ENCODE measurements around the gene CCDC57. TPM values are rescaled to one million over a fixed set of nuclear protein-coding genes. Genes with fewer than 3 reads are reported as not detected.
A peak's percentile ranks its signal among the peaks of the same experiment; 100 is the strongest.

Gene CCDC57
- total and polyA plus RNA-seq, 2 of the 8 experiments (the other 6 are each of a cell fraction or from before 2014, with no cell fraction given), result 8.4 to 12.9 TPM

DNA sequence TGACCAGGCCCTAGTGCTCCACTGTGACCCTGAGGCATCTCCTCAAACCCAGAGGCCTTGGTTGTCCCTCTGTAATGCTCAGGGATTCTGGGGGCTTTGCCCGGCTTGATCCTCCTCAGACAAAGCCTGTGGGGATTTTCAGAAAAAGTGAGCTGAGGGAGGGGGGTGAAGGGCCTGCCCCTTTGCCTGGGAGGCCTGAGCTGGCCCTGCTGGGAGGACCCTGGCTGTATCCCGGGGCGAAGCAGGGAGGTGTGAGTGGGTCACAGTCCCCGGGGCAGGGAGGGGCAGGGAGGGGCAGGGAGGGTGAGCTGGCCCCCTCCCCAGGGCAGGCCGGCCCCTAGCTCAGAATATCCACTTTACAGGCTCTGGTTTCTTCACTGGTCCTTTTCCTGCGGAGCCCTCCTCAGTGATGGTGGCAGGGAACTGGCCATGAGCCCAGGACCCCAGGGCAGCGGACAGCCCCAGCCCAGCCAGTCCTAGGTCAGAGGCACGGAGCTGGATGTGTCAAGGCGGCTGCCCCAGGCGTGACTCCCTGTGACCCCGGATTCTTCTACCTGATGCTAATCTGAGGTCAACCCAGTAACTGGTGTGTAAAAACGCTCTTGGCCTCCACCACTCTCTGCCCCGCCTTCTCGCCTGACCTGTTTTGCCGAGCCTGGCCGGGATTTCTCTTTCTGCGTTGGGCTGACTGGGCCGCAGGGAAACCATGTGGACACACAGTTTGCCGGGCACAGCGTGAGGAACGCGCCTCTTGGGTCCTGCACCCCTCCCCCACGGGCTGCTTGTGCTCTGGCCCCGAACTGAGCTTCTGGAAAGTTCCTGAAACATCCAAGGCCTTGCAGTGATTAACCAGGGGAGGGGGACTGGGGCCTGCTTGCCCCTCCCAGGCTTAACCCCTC lies 108.8 kb downstream of the CCDC57 start:
- Histone ChIP-seq H3K4me1 (replicated peaks in 1 of 4; ENCODE audit: control insufficient read depth in 3 of 4, insufficient read depth in 4 of 4, low read length in 3 of 4) (peaks cover 0 to 64% (median 55%) of the 10 kb centered on the region in 4 experiments; a peak in 6 of 7 replicates), H3K4ac (replicated peaks; ENCODE audit: insufficient read length, low read depth, low read length) (peak overlapping the region; percentile 66), H3K27ac (ENCODE audit: low read depth, low read length) (peak overlapping the region; percentile 72), H3K9ac (replicated peaks in 1 of 4; ENCODE audit: extremely low read depth in 1 of 4, low read depth in 3 of 4, low read length in 3 of 4) (peak overlapping the region in 2 of 4 experiments; percentile 34 to 46; a peak in 4 of 7 replicates), H3K56ac (replicated peaks; ENCODE audit: insufficient read length, low read depth, low read length) (peak overlapping the region; percentile 9), H3K9me3 (ENCODE audit: insufficient read depth in 2 of 2, low read depth in 1 of 2, low read length in 1 of 2) (no peaks in the 10 kb centered on the region), H2BK15ac (ENCODE audit: low read length) (0 out of 2 replicates have a peak overlapping the region, but pooled peaks have one; percentile 12), H2AK5ac (ENCODE audit: low read depth, low read length) (no peak overlapping the region), H3K79me2 (ENCODE audit: control insufficient read depth in 1 of 2, insufficient read depth in 2 of 2, low read length in 2 of 2) (peaks cover 0 to 9% of the 10 kb centered on the region in 2 experiments; a peak in 1 of 4 replicates), H3K18ac (ENCODE audit: extremely low read depth, low read length) (peak overlapping the region; percentile 92), H3K14ac (ENCODE audit: insufficient read length) (no peak overlapping the region), H3K4me2 (ENCODE audit: insufficient read depth in 1 of 2, low read depth in 2 of 2, low read length in 2 of 2) (peak overlapping the region; percentile 28 to 59), H3K36me3 (ENCODE audit: control insufficient read depth in 2 of 4, insufficient read depth in 4 of 4, low read length in 3 of 4) (no peaks in the 10 kb centered on the region), H3K23ac (ENCODE audit: insufficient read length) (no peak overlapping the region), H4K5ac (ENCODE audit: insufficient read length, low read depth, low read length) (peak overlapping the region; percentile 86), H4K91ac (replicated peaks; ENCODE audit: insufficient read length, low read length) (peak overlapping the region; percentile 98), H4K8ac (ENCODE audit: extremely low read depth, insufficient read depth, low read length) (peak overlapping the region; percentile 93), H2BK5ac (ENCODE audit: low read depth, low read length) (peak overlapping the region; percentile 95), H2BK120ac (replicated peaks; ENCODE audit: low read depth, low read length) (no peak overlapping the region), H3K27me3 (replicated peaks in 1 of 4; ENCODE audit: control insufficient read depth in 3 of 4, extremely low read depth in 1 of 4, insufficient read depth in 3 of 4, low read length in 3 of 4) (no peaks in the 10 kb centered on the region), H2BK12ac (ENCODE audit: low read depth, low read length) (peak overlapping the region; percentile 68; the same call in 1 of the 2 replicates), H4K20me1 (replicated peaks in 1 of 2; ENCODE audit: control insufficient read depth in 1 of 2, insufficient read depth in 2 of 2, low read length in 2 of 2) (peaks cover 0 to 2% of the 10 kb centered on the region in 2 experiments), H3K4me3 (ENCODE audit: extremely low read depth in 1 of 4, insufficient read depth in 2 of 4, low read depth in 3 of 4, low read length in 4 of 4) (peak overlapping the region in 3 of 4 experiments; percentile 10 to 34 (median 19); a peak in 5 of 8 replicates), H3K79me1 (ENCODE audit: low read depth, low read length) (no peaks in the 10 kb centered on the region; the same call in none of the 2 replicates), H2AFZ (ENCODE audit: low read length) (no peak overlapping the region), H2BK20ac (ENCODE audit: low read length) (no peak overlapping the region), H3K23me2 (ENCODE audit: low read depth, low read length) (peaks cover 4% of the 10 kb centered on the region; the same call in 1 of the 2 replicates)
- no peak for FAIRE-seq
- ChIA-PET CTCF (ENCODE audit: partially characterized antibody) (interaction anchor here (0.9 to 6.5 kb wide), 10 partner anchors 13 to 102 kb away, joined by 3 to 61 read pairs (median 4); no protein-coding TSS in a partner anchor), POLR2A (ENCODE audit: partially characterized antibody) (interaction anchor here (0.5 to 2.7 kb wide), 18 partner anchors 8 to 237 kb away, joined by 3 to 13 read pairs (median 3); partner anchors contain the start of gene DCXR)
- 24% methylated on average over 24 of the region's 24 CpGs; no CpG with 5 or more reads in 1 of the 2 experiments for WGBS, 2 experiments (ENCODE audit: extremely low coverage in 1 of 2, insufficient coverage in 1 of 2, insufficient read length in 1 of 2, insufficient replicate concordance in 2 of 2, low coverage in 1 of 2, low lambda C conversion rate in 2 of 2, missing lambda C conversion rate in 1 of 2)
- DNase-seq (ENCODE audit: low read depth in 1 of 2, low spot score in 2 of 2), result peak in 1 of 2 experiments; percentile 76
- no peak for TF ChIP-seq NANOG (IDR thresholded peaks at IDR 0.05; ENCODE audit: insufficient read depth, low read depth, low read length, poor library complexity, severe bottlenecking)
- TF ChIP-seq TAF1 (IDR thresholded peaks at IDR 0.05; ENCODE audit: low read depth, low read length), result 0 out of 2 replicates have a peak, but pooled peaks have one; percentile 43
- TF ChIP-seq RAD21 (IDR thresholded peaks at IDR 0.05 in 1 of 2, conservative IDR thresholded peaks at IDR 0.05 in 1 of 2; ENCODE audit: low read depth in 2 of 2, low read length in 2 of 2), result 0 out of 4 replicates have a peak, but pooled peaks of 1 of the 2 experiments have one; percentile 4
- no peak for TF ChIP-seq RFX5 (IDR thresholded peaks at IDR 0.05; ENCODE audit: borderline replicate concordance, low read depth, low read length)
- TF ChIP-seq SIN3A (conservative IDR thresholded peaks at IDR 0.05 in 1 of 2, IDR thresholded peaks at IDR 0.05 in 1 of 2; ENCODE audit: low read depth in 1 of 2, low read length in 2 of 2), result 0 out of 4 replicates have a peak, but pooled peaks have one; percentile 13 to 69
- TF ChIP-seq, protein P1, sequence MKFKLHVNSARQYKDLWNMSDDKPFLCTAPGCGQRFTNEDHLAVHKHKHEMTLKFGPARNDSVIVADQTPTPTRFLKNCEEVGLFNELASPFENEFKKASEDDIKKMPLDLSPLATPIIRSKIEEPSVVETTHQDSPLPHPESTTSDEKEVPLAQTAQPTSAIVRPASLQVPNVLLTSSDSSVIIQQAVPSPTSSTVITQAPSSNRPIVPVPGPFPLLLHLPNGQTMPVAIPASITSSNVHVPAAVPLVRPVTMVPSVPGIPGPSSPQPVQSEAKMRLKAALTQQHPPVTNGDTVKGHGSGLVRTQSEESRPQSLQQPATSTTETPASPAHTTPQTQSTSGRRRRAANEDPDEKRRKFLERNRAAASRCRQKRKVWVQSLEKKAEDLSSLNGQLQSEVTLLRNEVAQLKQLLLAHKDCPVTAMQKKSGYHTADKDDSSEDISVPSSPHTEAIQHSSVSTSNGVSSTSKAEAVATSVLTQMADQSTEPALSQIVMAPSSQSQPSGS (IDR thresholded peaks at IDR 0.05; ENCODE audit: low read length), result no peak
- TF ChIP-seq SUZ12 (IDR thresholded peaks at IDR 0.05; ENCODE audit: low read length), result no peak
